Spleen (tissue), 11 donors: ENCODE results near the gene ZNRD2. TPM values are rescaled to one million over a fixed set of nuclear protein-coding genes. Genes with fewer than 3 reads are reported as not detected.

Source experiments
- DNase-seq: peaks from one replicate; pipeline ENCODE4 v3.0.0-alpha.2; 2020
- H3K27ac ChIP-seq, 8 donors: fragments of 200-600 bp; sonication (generic) in 7 of 8; 1 replicate in 4 of 8; 2 replicates in 4 of 8; pipeline versions ENCODE4 v1.5.0 to v1.8.0; 2016 to 2021; ENCODE audit warnings: inconsistent platforms in 4 of 8, mild to moderate bottlenecking in 4 of 8, moderate library complexity in 1 of 8
- H3K27me3 ChIP-seq, 7 donors: fragments of 200-600 bp; sonication (generic) in 6 of 7; replicated peaks in 1 of 7; 1 replicate in 4 of 7; 2 replicates in 3 of 7; pipeline versions ENCODE4 v1.5.0 to v1.8.0; 2016 to 2021; ENCODE audit warnings: inconsistent platforms in 3 of 7, mild to moderate bottlenecking in 1 of 7
- H3K36me3 ChIP-seq, 6 donors: fragments of 200-600 bp; sonication (generic) in 5 of 6; 1 replicate in 4 of 6; 2 replicates in 2 of 6; pipeline versions ENCODE4 v1.5.0 to v1.8.0; 2016 to 2021; ENCODE audit warnings: inconsistent platforms in 2 of 6
- H3K4me1 ChIP-seq, 6 donors: fragments of 200-600 bp; sonication (generic) in 5 of 6; 1 replicate in 3 of 6; 2 replicates in 3 of 6; pipeline versions ENCODE4 v1.5.0 to v1.8.0; 2016 to 2021; ENCODE audit warnings: inconsistent platforms in 3 of 6
- H3K4me3 ChIP-seq, 8 donors: fragments of 200-600 bp; sonication (generic) in 7 of 8; 1 replicate in 4 of 8; 2 replicates in 4 of 8; pipeline versions ENCODE4 v1.5.0 to v1.8.0; 2016 to 2021; ENCODE audit warnings: inconsistent platforms in 4 of 8, mild to moderate bottlenecking in 4 of 8, moderate library complexity in 2 of 8
- H3K9me3 ChIP-seq, 8 donors: fragments of 200-600 bp; sonication (generic) in 7 of 8; 1 replicate in 4 of 8; 2 replicates in 4 of 8; pipeline versions ENCODE4 v1.5.0 to v1.8.0; 2016 to 2021; ENCODE audit warnings: inconsistent platforms in 4 of 8
- CTCF ChIP-seq, 11 experiments: fragments of 200-600 bp in 7 of 11; fragments of 450-650 bp in 4 of 11; sonication (generic) in 4 of 11; IDR thresholded peaks in 8 of 11; conservative IDR thresholded peaks in 3 of 11; 1 replicate in 7 of 11; 2 replicates in 4 of 11; pipeline versions ENCODE4 v1.4.0 to v1.8.0; 2016 to 2021; ENCODE audit warnings: antibody characterized with exemption in 11 of 11, inconsistent platforms in 4 of 11, mild to moderate bottlenecking in 1 of 11
- POLR2A ChIP-seq, 3 donors: fragments of 450-650 bp; IDR thresholded peaks; one replicate each; pipeline ENCODE4 v1.5.1; 2017; ENCODE audit warnings: antibody characterized with exemption in 3 of 3, mild to moderate bottlenecking in 1 of 3
- POLR2AphosphoS5 ChIP-seq, 3 donors: sonication (generic); formaldehyde crosslinking; IDR thresholded peaks; one replicate each; pipeline ENCODE4 v1.5.1; 2017; ENCODE audit warnings: antibody characterized with exemption in 3 of 3
- WGBS, 5 donors: extraction: QIAGEN DNeasy Blood & Tissue Kit in 3 of 5; methylation state at CpG; one replicate each; pipeline versions ENCODE4 v1.1.5 to v1.1.7; 2013 to 2018; 5-methylcytosine and 5-hydroxymethylcytosine counted together
- intact Hi-C: fragments of 100-400 bp; cut with DNase I; formaldehyde crosslinking; loops from one replicate; pipeline ENCODE4 v1.15.0; 2023; ENCODE audit warnings: low total_unique reads
- polyA plus RNA-seq, 3 donors: library from polyadenylated mRNA; stranded (reverse); fragments of 200-250 nt; gene quantifications; one replicate each; pipeline ENCODE4 v1.2.1, GENCODE V29; 2013
- total RNA-seq, 7 donors: library from RNA; depleted of rRNA in 3 of 7; stranded (reverse); fragments of >200 nt in 3 of 7; fragmentation: NEBNext Ultra II Directional in 4 of 7; extraction: Animal tissue kit (Norgen Biotek cat#: 25700) in 4 of 7; gene quantifications; one replicate each; pipeline versions ENCODE4 v1.1.0 to v1.2.1, GENCODE V29; 2016 to 2021
- donor health status: healthy with polysubstance abuse.
- donor health status: DM: no; HTN: no; CAD: no; lungs with moderate emphysema.
- donor health status: DM: no; HTN: no; CAD: no.
- donor health status: Bipolar disorder and iron deficiency.
- donor health status: healthy.
- donor health status: DM: no; HTN: no; CAD: no.
- donor health status: DM: yes; HTN: yes; CAD: no.

The ZNRD2 gene
- total and polyA plus RNA-seq, 10 donors: 20.9 to 68.8 (median 38.4) TPM

- TF ChIP-seq POLR2A (IDR thresholded peaks at IDR 0.05) (no peak), POLR2AphosphoS5 (IDR thresholded peaks at IDR 0.05) (no peak), CTCF (IDR thresholded peaks at IDR 0.05 in 8 of 11, conservative IDR thresholded peaks at IDR 0.05 in 3 of 11) (no peak)
- Histone ChIP-seq H3K27me3 (no peaks in the 10 kb centered on the region), H3K4me1 (peaks cover 30 to 92% (median 68%) of the 10 kb centered on the region in 6 donors), H3K9me3 (no peaks in the 10 kb centered on the region), H3K27ac (peak overlapping the region; percentile 88 to 99 (median 96)), H3K36me3 (peaks cover 4 to 47% (median 23%) of the 10 kb centered on the region in 6 donors), H3K4me3 (peak overlapping the region; percentile 71 to 95 (median 88))
- 5 to 21% (median 5%) methylated on average over 7 to 26 of the region's 26 CpGs for WGBS, 5 donors
- DNase-seq: no peak
- intact Hi-C loops: no loop called here
These were observed 6.1 kb downstream of the ZNRD2 start for GRCh38 chr11:65576232-65576866.

GRCh38 chr11:65576867-65577755 lies 6.8 kb downstream of the ZNRD2 start:
- WGBS, 5 donors: 11 to 20% (median 13%) methylated on average over 14 to 18 of the region's 18 CpGs
- H3K4me1 ChIP-seq: peaks cover 23 to 92% (median 61%) of the 10 kb centered on the region in 6 donors
- no peaks in the 10 kb centered on the region for H3K9me3 ChIP-seq
- peak; percentile 94 for DNase-seq
- peak overlapping the region; percentile 88 to 99 (median 96) for H3K27ac ChIP-seq
- no peaks in the 10 kb centered on the region for H3K27me3 ChIP-seq
- H3K4me3 ChIP-seq: peak overlapping the region; percentile 71 to 95 (median 88)
- TF ChIP-seq CTCF (IDR thresholded peaks at IDR 0.05 in 8 of 11, conservative IDR thresholded peaks at IDR 0.05 in 3 of 11): no peak
- peak; percentile 75 to 90 (median 79) for TF ChIP-seq POLR2AphosphoS5 (IDR thresholded peaks at IDR 0.05)
- TF ChIP-seq POLR2A (IDR thresholded peaks at IDR 0.05): no peak
- peaks cover 4 to 52% (median 30%) of the 10 kb centered on the region in 6 donors for H3K36me3 ChIP-seq
- intact Hi-C loops: no loop called here

- no peaks in the 10 kb centered on the region for H3K9me3 ChIP-seq
- 21 to 42% (median 38%) methylated on average over 4 to 8 of the region's 8 CpGs for WGBS, 5 donors
- peak overlapping the region; percentile 71 to 95 (median 88) for H3K4me3 ChIP-seq
- no peaks in the 10 kb centered on the region for H3K27me3 ChIP-seq
- intact Hi-C loops: no loop called here
- peak overlapping the region; percentile 88 to 99 (median 96) for H3K27ac ChIP-seq
- H3K4me1 ChIP-seq: peaks cover 22 to 96% (median 59%) of the 10 kb centered on the region in 6 donors
- no peak for DNase-seq
- TF ChIP-seq POLR2A (IDR thresholded peaks at IDR 0.05): no peak
- TF ChIP-seq POLR2AphosphoS5 (IDR thresholded peaks at IDR 0.05): no peak
- no peak for TF ChIP-seq CTCF (IDR thresholded peaks at IDR 0.05 in 8 of 11, conservative IDR thresholded peaks at IDR 0.05 in 3 of 11)
- peaks cover 4 to 58% (median 33%) of the 10 kb centered on the region in 6 donors for H3K36me3 ChIP-seq
These were observed 7.5 kb downstream of the ZNRD2 start for GRCh38 chr11:65577756-65578109.

- Histone ChIP-seq H3K9me3 (no peaks in the 10 kb centered on the region), H3K27me3 (no peaks in the 10 kb centered on the region), H3K36me3 (peaks cover 4 to 62% (median 35%) of the 10 kb centered on the region in 6 donors), H3K4me3 (peak overlapping the region in 7 of 8 donors; percentile 82 to 95 (median 89)), H3K27ac (peak overlapping the region; percentile 88 to 99 (median 96)), H3K4me1 (peaks cover 22 to 96% (median 56%) of the 10 kb centered on the region in 6 donors)
- intact Hi-C loops: no loop called here
- WGBS, 5 donors: 75 to 97% (median 93%) methylated on average over 7 of the region's 7 CpGs
- DNase-seq: no peak
- no peak for TF ChIP-seq POLR2AphosphoS5 (IDR thresholded peaks at IDR 0.05)
- TF ChIP-seq POLR2A (IDR thresholded peaks at IDR 0.05): no peak
- TF ChIP-seq CTCF (IDR thresholded peaks at IDR 0.05 in 8 of 11, conservative IDR thresholded peaks at IDR 0.05 in 3 of 11): no peak
These were observed 7.9 kb downstream of the ZNRD2 start for GRCh38 chr11:65578134-65578533.
